ENCODE results near the gene OOSP3. TPM values are rescaled to one million over a fixed set of nuclear protein-coding genes. Genes with fewer than 3 reads are reported as not detected.
"Not testable (repeated sequence)": the region's sequence is repeated elsewhere in the genome, so short reads cannot be mapped to it uniquely, and the experiment has no call there.

The OOSP3 gene
- polyA plus RNA-seq, 3 donors: not detected

DNA sequence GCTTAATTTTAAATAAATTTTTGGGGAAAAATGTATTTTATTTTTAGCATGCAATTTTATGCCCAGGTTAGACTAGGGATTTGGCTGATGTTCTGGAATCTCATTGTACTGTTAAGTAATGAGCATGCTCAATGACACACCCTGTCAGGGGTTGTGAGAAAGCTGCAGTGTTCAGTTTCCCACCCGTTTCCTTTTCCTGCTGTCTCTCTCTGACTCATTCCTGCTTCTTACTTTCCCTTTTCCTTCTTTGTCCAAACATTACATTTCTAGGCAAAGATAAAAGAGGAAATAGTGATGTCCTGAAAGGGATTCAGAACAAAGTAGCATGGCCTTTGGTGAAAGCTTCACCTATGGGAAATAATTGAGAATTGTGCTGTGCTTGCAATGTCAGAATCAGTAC lies 22.7 kb downstream of the OOSP3 start:
- Mint-ChIP-seq H3K27me3 (ENCODE audit: low read depth in 3 of 3) (peaks cover 0 to 2% (median 1%) of the 10 kb centered on the region in 3 donors), H3K27ac (no peak overlapping the region), H3K4me3 (no peak overlapping the region), H3K4me1 (peaks cover 4% of the 10 kb centered on the region), H3K36me3 (peaks cover 0 to 3% of the 10 kb centered on the region in 2 donors), H3K9me3 (peaks cover 6 to 29% (median 18%) of the 10 kb centered on the region in 7 donors)
- Histone ChIP-seq H3K9me3 (replicated peaks in 1 of 2; ENCODE audit: control insufficient read depth in 1 of 2, insufficient read depth in 1 of 2, low read length in 2 of 2) (peaks cover 7 to 23% of the 10 kb centered on the region in 2 donors), H3K36me3 (replicated peaks in 1 of 2; ENCODE audit: control insufficient read depth in 1 of 2, insufficient read depth in 2 of 2, low read length in 2 of 2) (no peaks in the 10 kb centered on the region), H3K4me1 (ENCODE audit: control insufficient read depth in 1 of 2, insufficient read depth in 2 of 2, low read length in 2 of 2) (no peaks in the 10 kb centered on the region), H3K27me3 (ENCODE audit: control insufficient read depth in 2 of 2, insufficient read depth in 2 of 2, low read length in 2 of 2) (no peaks in the 10 kb centered on the region), H4K20me1 (ENCODE audit: insufficient read depth, low read length) (no peaks in the 10 kb centered on the region), H3K79me2 (ENCODE audit: insufficient read depth, low read length) (no peaks in the 10 kb centered on the region), H3K27ac (ENCODE audit: low read depth in 1 of 2, low read length in 2 of 2) (no peak overlapping the region), H2AFZ (ENCODE audit: insufficient read depth, low read depth, low read length, poor library complexity, severe bottlenecking) (no peak overlapping the region), H3K9ac (ENCODE audit: insufficient read depth, low read length, poor library complexity, severe bottlenecking) (no peak overlapping the region), H3K4me3 (replicated peaks in 1 of 3; ENCODE audit: low read depth in 2 of 3, low read length in 3 of 3) (no peak overlapping the region), H3K4me2 (replicated peaks; ENCODE audit: extremely low read depth, low read length, poor library complexity, severe bottlenecking) (no peak overlapping the region)
- peak in 1 of 3 donors; percentile 40 for DNase-seq
- TF ChIP-seq CTCF (IDR thresholded peaks at IDR 0.05): no peak
- intact Hi-C loops (cut with micrococcal nuclease): no loop called here
- no CpG with 5 or more reads among the region's 1 CpG for WGBS (ENCODE audit: insufficient coverage)

GRCh38 chr11:59903569-59903968 lies 25.0 kb downstream of the OOSP3 start:
- H3K27ac Mint-ChIP-seq; H3K27me3 ChIP-seq (ENCODE audit: control insufficient read depth in 2 of 2, insufficient read depth in 2 of 2, low read length in 2 of 2); H3K9ac ChIP-seq (ENCODE audit: insufficient read depth, low read length, poor library complexity, severe bottlenecking); H3K27me3 Mint-ChIP-seq (ENCODE audit: low read depth in 3 of 3); DNase-seq; H4K20me1 ChIP-seq (ENCODE audit: insufficient read depth, low read length); H3K36me3 Mint-ChIP-seq; H3K27ac ChIP-seq (ENCODE audit: low read depth in 1 of 2, low read length in 2 of 2); intact Hi-C loops (cut with micrococcal nuclease); H3K4me1 Mint-ChIP-seq; H3K4me2 ChIP-seq (replicated peaks; ENCODE audit: extremely low read depth, low read length, poor library complexity, severe bottlenecking); H3K4me3 Mint-ChIP-seq; H3K36me3 ChIP-seq (replicated peaks in 1 of 2; ENCODE audit: control insufficient read depth in 1 of 2, insufficient read depth in 2 of 2, low read length in 2 of 2); H3K4me3 ChIP-seq (replicated peaks in 1 of 3; ENCODE audit: low read depth in 2 of 3, low read length in 3 of 3); H3K79me2 ChIP-seq (ENCODE audit: insufficient read depth, low read length); H2AFZ ChIP-seq (ENCODE audit: insufficient read depth, low read depth, low read length, poor library complexity, severe bottlenecking); H3K4me1 ChIP-seq (ENCODE audit: control insufficient read depth in 1 of 2, insufficient read depth in 2 of 2, low read length in 2 of 2): not testable (repeated sequence)
- WGBS (ENCODE audit: insufficient coverage): no CpG with 5 or more reads among the region's 2 CpGs
- peaks cover under 1 to 11% of the 10 kb centered on the region in 2 donors for H3K9me3 ChIP-seq (replicated peaks in 1 of 2; ENCODE audit: control insufficient read depth in 1 of 2, insufficient read depth in 1 of 2, low read length in 2 of 2)
- peaks cover 4 to 26% (median 14%) of the 10 kb centered on the region in 7 donors for H3K9me3 Mint-ChIP-seq

Data from CD14-positive monocyte (primary cell).